Measurements from ENCODE around the gene SELPLG. TPM values are rescaled to one million over a fixed set of nuclear protein-coding genes. Genes with fewer than 3 reads are reported as not detected.

SELPLG gene
- total and polyA plus RNA-seq, 10 donors = 23.6 to 220 (median 72.4) TPM

- 94 to 97% (median 94%) methylated on average over 11 of the region's 11 CpGs for WGBS, 5 donors
- intact Hi-C loops (cut with DNase I; ENCODE audit: low total_unique reads) = no loop called here
- Histone ChIP-seq H3K27me3 (replicated peaks in 1 of 7) (no peaks in the 10 kb centered on the region), H3K9me3 (no peaks in the 10 kb centered on the region), H3K27ac (peak overlapping the region in 4 of 8 donors; percentile 92 to 97 (median 96)), H3K4me1 (peaks cover 46 to 100% (median 93%) of the 10 kb centered on the region in 6 donors), H3K36me3 (no peaks in the 10 kb centered on the region), H3K4me3 (no peak overlapping the region)
- DNase-seq = no peak
- no peak for TF ChIP-seq POLR2A (IDR thresholded peaks at IDR 0.05)
These were observed 5.5 kb upstream of the SELPLG start for GRCh38 chr12:108638997-108639822.

- no peaks in the 10 kb centered on the region for H3K27me3 ChIP-seq (replicated peaks in 1 of 7)
- no peaks in the 10 kb centered on the region for H3K9me3 ChIP-seq
- H3K4me1 ChIP-seq = peaks cover 48 to 100% (median 91%) of the 10 kb centered on the region in 6 donors
- TF ChIP-seq POLR2AphosphoS5 (IDR thresholded peaks at IDR 0.05) (peak; percentile 21 to 58 (median 44)), POLR2A (IDR thresholded peaks at IDR 0.05) (no peak), CTCF (IDR thresholded peaks at IDR 0.05 in 8 of 11, conservative IDR thresholded peaks at IDR 0.05 in 3 of 11) (no peak)
- peak overlapping the region in 5 of 8 donors; percentile 19 to 97 (median 96) for H3K27ac ChIP-seq
- H3K4me3 ChIP-seq = peak overlapping the region in 3 of 8 donors; percentile 16 to 76 (median 21)
- intact Hi-C loops (cut with DNase I; ENCODE audit: low total_unique reads) = no loop called here
- H3K36me3 ChIP-seq = no peaks in the 10 kb centered on the region
- WGBS, 5 donors = 44 to 52% (median 48%) methylated on average over 16 to 18 of the region's 18 CpGs
- peak; percentile 82 for DNase-seq
These were observed 4.6 kb upstream of the SELPLG start for GRCh38 chr12:108638141-108638827.

- WGBS, 5 donors = 57 to 71% (median 66%) methylated on average over 7 of the region's 7 CpGs
- intact Hi-C loops (cut with DNase I; ENCODE audit: low total_unique reads) = no loop called here
- peak overlapping the region in 5 of 8 donors; percentile 88 to 97 (median 96) for H3K27ac ChIP-seq
- no peaks in the 10 kb centered on the region for H3K27me3 ChIP-seq (replicated peaks in 1 of 7)
- H3K4me1 ChIP-seq = peaks cover 49 to 100% (median 92%) of the 10 kb centered on the region in 6 donors
- no peaks in the 10 kb centered on the region for H3K36me3 ChIP-seq
- H3K4me3 ChIP-seq = peak overlapping the region in 3 of 8 donors; percentile 16 to 76 (median 21)
- H3K9me3 ChIP-seq = no peaks in the 10 kb centered on the region
- peak; percentile 63 for DNase-seq
- TF ChIP-seq POLR2A (IDR thresholded peaks at IDR 0.05) = no peak
- TF ChIP-seq POLR2AphosphoS5 (IDR thresholded peaks at IDR 0.05) = peak in 1 of 3 donors; percentile 38
These were observed 3.7 kb upstream of the SELPLG start for GRCh38 chr12:108637222-108637971.

GRCh38 chr12:108635997-108636808, 2.5 kb upstream of the SELPLG start:
- WGBS, 5 donors = 49 to 65% (median 56%) methylated on average over 6 of the region's 6 CpGs
- intact Hi-C loops (cut with DNase I; ENCODE audit: low total_unique reads) = no loop called here
- Histone ChIP-seq H3K36me3 (no peaks in the 10 kb centered on the region), H3K4me1 (peaks cover 45 to 100% (median 90%) of the 10 kb centered on the region in 6 donors), H3K27me3 (replicated peaks in 1 of 7) (no peaks in the 10 kb centered on the region), H3K9me3 (no peaks in the 10 kb centered on the region), H3K27ac (peak overlapping the region; percentile 50 to 97 (median 90)), H3K4me3 (peak overlapping the region in 5 of 8 donors; percentile 4 to 76 (median 20))
- no peak for DNase-seq
- TF ChIP-seq POLR2A (IDR thresholded peaks at IDR 0.05) (no peak), POLR2AphosphoS5 (IDR thresholded peaks at IDR 0.05) (peak in 1 of 3 donors; percentile 12), CTCF (IDR thresholded peaks at IDR 0.05 in 8 of 11, conservative IDR thresholded peaks at IDR 0.05 in 3 of 11) (no peak)

All from spleen (tissue), 11 donors.